ENCODE data around the gene HMMR. TPM values are rescaled to one million over a fixed set of nuclear protein-coding genes. Genes with fewer than 3 reads are reported as not detected.
A peak's percentile ranks its signal among the peaks of the same experiment; 100 is the strongest.
"Not testable (repeated sequence)": the region's sequence is repeated elsewhere in the genome, so short reads cannot be mapped to it uniquely, and the experiment has no call there.

Gene HMMR
- polyA plus RNA-seq, 1 donor: 10.0 TPM

GRCh38 chr5:163533223-163533622, 72.8 kb downstream of the HMMR start:
- Histone ChIP-seq H3K4me1 (ENCODE audit: control insufficient read depth, insufficient read depth, low read length) (peaks cover 14% of the 10 kb centered on the region), H3K4me3 (ENCODE audit: low read length) (no peak overlapping the region), H3K27ac (ENCODE audit: low read length) (no peak overlapping the region), H3K9me3 (ENCODE audit: control insufficient read depth, low read depth, low read length) (no peaks in the 10 kb centered on the region), H3K36me3 (ENCODE audit: control insufficient read depth, insufficient read depth, low read length) (no peaks in the 10 kb centered on the region), H3K27me3 (ENCODE audit: control insufficient read depth, insufficient read depth, low read length) (no peaks in the 10 kb centered on the region)
- WGBS (ENCODE audit: insufficient coverage, low lambda C conversion rate): no CpG with 5 or more reads among the region's 2 CpGs
- DNase-seq: no peak

GRCh38 chr5:163534492-163535094, 74.2 kb downstream of the HMMR start:
- peaks cover 14% of the 10 kb centered on the region for H3K4me1 ChIP-seq (ENCODE audit: control insufficient read depth, insufficient read depth, low read length)
- WGBS (ENCODE audit: insufficient coverage, low lambda C conversion rate): 17% methylated on average over 2 of the region's 2 CpGs
- no peaks in the 10 kb centered on the region for H3K27me3 ChIP-seq (ENCODE audit: control insufficient read depth, insufficient read depth, low read length)
- no peaks in the 10 kb centered on the region for H3K9me3 ChIP-seq (ENCODE audit: control insufficient read depth, low read depth, low read length)
- H3K27ac ChIP-seq (ENCODE audit: low read length): peak overlapping the region; percentile 66
- no peaks in the 10 kb centered on the region for H3K36me3 ChIP-seq (ENCODE audit: control insufficient read depth, insufficient read depth, low read length)
- peak; percentile 45 to 77 for DNase-seq
- no peak overlapping the region for H3K4me3 ChIP-seq (ENCODE audit: low read length)

- H3K36me3 ChIP-seq (ENCODE audit: control insufficient read depth, insufficient read depth, low read length): no peaks in the 10 kb centered on the region
- no peaks in the 10 kb centered on the region for H3K27me3 ChIP-seq (ENCODE audit: control insufficient read depth, insufficient read depth, low read length)
- no peaks in the 10 kb centered on the region for H3K9me3 ChIP-seq (ENCODE audit: control insufficient read depth, low read depth, low read length)
- H3K4me1 ChIP-seq (ENCODE audit: control insufficient read depth, insufficient read depth, low read length): peaks cover 14% of the 10 kb centered on the region
- H3K4me3 ChIP-seq (ENCODE audit: low read length): no peak overlapping the region
- DNase-seq: peak; percentile 17 to 53
- H3K27ac ChIP-seq (ENCODE audit: low read length): peak overlapping the region; percentile 66
- no CpG with 5 or more reads among the region's 3 CpGs for WGBS (ENCODE audit: insufficient coverage, low lambda C conversion rate)
These were observed 74.9 kb downstream of the HMMR start for GRCh38 chr5:163535290-163535689.

- not testable (repeated sequence) for H3K27ac ChIP-seq (ENCODE audit: low read length); H3K27me3 ChIP-seq (ENCODE audit: control insufficient read depth, insufficient read depth, low read length); H3K4me3 ChIP-seq (ENCODE audit: low read length); H3K36me3 ChIP-seq (ENCODE audit: control insufficient read depth, insufficient read depth, low read length); DNase-seq; H3K9me3 ChIP-seq (ENCODE audit: control insufficient read depth, low read depth, low read length)
- WGBS (ENCODE audit: insufficient coverage, low lambda C conversion rate): no CpG with 5 or more reads among the region's 3 CpGs
- H3K4me1 ChIP-seq (ENCODE audit: control insufficient read depth, insufficient read depth, low read length): peaks cover 14% of the 10 kb centered on the region
These were observed 76.0 kb downstream of the HMMR start for GRCh38 chr5:163536442-163536841.

- Histone ChIP-seq H3K27me3 (ENCODE audit: control insufficient read depth, insufficient read depth, low read length) (no peaks in the 10 kb centered on the region), H3K27ac (ENCODE audit: low read length) (no peak overlapping the region), H3K36me3 (ENCODE audit: control insufficient read depth, insufficient read depth, low read length) (no peaks in the 10 kb centered on the region), H3K9me3 (ENCODE audit: control insufficient read depth, low read depth, low read length) (no peaks in the 10 kb centered on the region), H3K4me1 (ENCODE audit: control insufficient read depth, insufficient read depth, low read length) (peaks cover 2% of the 10 kb centered on the region), H3K4me3 (ENCODE audit: low read length) (no peak overlapping the region)
- WGBS (ENCODE audit: insufficient coverage, low lambda C conversion rate): 60% methylated on average over 1 of the region's 1 CpG
- DNase-seq: peak; percentile 34 to 51
These were observed 80.3 kb downstream of the HMMR start for GRCh38 chr5:163540696-163541095.

Other genes starting within 250 kb of the HMMR start
- gene CCNG1, start 23.0 kb upstream of the HMMR start, polyA plus RNA-seq: 354 TPM
- 24.9 TPM for gene NUDCD2, start 530 bp upstream of the HMMR start, polyA plus RNA-seq
- 101 TPM for gene MAT2B, start 45.0 kb downstream of the HMMR start, polyA plus RNA-seq